Measurements from ENCODE around the gene PRRT1.

The PRRT1 gene

DNA sequence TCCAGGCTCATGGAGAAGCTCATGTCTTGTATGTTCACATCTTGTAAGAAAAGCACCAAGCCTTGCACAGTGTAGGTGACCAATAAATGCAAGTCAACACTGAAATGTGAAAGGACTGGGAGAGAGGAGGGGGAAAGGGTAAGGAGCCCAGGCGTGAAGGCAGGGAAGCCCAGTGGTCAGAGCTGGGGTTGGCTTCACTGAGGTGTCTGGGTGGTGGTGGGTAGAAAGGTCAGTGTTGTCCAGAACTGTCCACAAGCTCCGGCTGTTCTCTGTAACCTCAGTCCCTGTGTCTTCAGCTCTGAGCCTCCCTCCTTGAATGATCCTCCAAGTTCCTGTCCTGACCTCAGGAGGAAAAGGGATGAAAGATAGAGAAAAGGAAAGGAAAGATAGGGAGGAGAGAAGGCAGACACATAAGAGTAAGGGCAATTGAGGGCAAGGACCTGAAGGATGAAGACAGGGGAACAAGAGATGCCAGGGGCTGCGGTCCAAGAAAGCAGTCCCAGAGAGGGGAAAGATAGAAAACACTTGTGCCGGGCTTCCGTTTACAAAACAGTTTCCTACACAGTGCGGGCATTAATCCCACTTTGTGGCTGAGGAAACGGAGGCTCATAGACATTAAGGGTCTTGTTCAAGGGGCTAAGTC lies 40.2 kb downstream of the PRRT1 start:
- Histone ChIP-seq H3K4me2 (ENCODE audit: low read length, poor library complexity, severe bottlenecking) (no peak overlapping the region), H4K8ac (ENCODE audit: low read length) (no peak overlapping the region), H3K9me3 (ENCODE audit: control insufficient read depth, low read length) (no peaks in the 10 kb centered on the region), H3K23ac (ENCODE audit: low read length in 2 of 2) (no peak overlapping the region), H2BK120ac (ENCODE audit: low read depth, low read length) (no peak overlapping the region), H3K27me3 (ENCODE audit: control insufficient read depth in 1 of 2, insufficient read depth in 1 of 2, low read length in 2 of 2) (peaks cover 0 to 44% of the 10 kb centered on the region in 2 experiments), H3K18ac (ENCODE audit: low read depth in 1 of 2, low read length in 2 of 2) (no peak overlapping the region), H4K91ac (ENCODE audit: low read length) (no peak overlapping the region), H3K27ac (ENCODE audit: low read length, poor library complexity, severe bottlenecking) (no peak overlapping the region), H2BK5ac (ENCODE audit: low read depth, low read length, poor library complexity, severe bottlenecking) (no peak overlapping the region), H3K4ac (ENCODE audit: low read depth in 1 of 2, low read length in 2 of 2) (no peak overlapping the region), H3K9ac (ENCODE audit: low read length) (peak overlapping the region; percentile 87), H2AK5ac (ENCODE audit: low read length, severe bottlenecking) (no peak overlapping the region), H2BK15ac (ENCODE audit: low read depth, poor library complexity, severe bottlenecking) (no peak overlapping the region), H2AFZ (ENCODE audit: low read depth, low read length) (no peak overlapping the region), H3K14ac (ENCODE audit: low read length in 2 of 2) (no peak overlapping the region), H3K79me1 (replicated peaks; ENCODE audit: low read length, poor library complexity, severe bottlenecking) (peaks cover 3% of the 10 kb centered on the region), H3K4me1 (ENCODE audit: control insufficient read depth, insufficient read depth, low read depth, low read length) (peaks cover 15% of the 10 kb centered on the region), H2BK12ac (ENCODE audit: low read length in 2 of 2) (no peak overlapping the region), H3K4me3 (ENCODE audit: insufficient read depth in 1 of 2, low read depth in 1 of 2, low read length in 2 of 2) (peak overlapping the region in 1 of 2 experiments; percentile 2), H3K36me3 (ENCODE audit: control insufficient read depth in 1 of 2, insufficient read depth in 2 of 2, low read depth in 1 of 2, low read length in 2 of 2) (peaks cover 18 to 29% of the 10 kb centered on the region in 2 experiments)
- WGBS, result 98% methylated on average over 7 of the region's 7 CpGs
- DNase-seq, result no peak

DNA sequence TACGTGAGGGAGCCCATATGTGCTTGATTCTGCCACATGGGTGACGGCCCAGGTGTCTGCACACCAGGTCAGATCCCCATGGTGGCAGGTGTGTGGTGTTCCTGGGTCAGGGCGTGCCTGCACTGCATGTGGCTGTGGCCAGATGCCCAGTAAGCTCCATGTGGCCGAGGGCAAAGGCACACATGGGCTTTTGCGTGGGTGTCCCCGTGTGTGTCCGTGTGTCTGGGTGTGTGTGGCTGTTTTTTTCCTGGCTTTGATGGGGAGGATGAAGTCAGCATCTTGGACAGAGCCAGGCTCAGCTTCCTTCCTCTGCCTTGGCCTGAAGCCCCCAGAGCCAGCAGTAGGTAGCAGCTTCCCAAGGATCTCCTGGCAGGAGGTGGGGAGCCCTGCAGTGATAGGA lies 41.1 kb downstream of the PRRT1 start:
- Histone ChIP-seq H3K27me3 (ENCODE audit: control insufficient read depth in 1 of 2, insufficient read depth in 1 of 2, low read length in 2 of 2) (peaks cover 0 to 50% of the 10 kb centered on the region in 2 experiments), H3K79me1 (replicated peaks; ENCODE audit: low read length, poor library complexity, severe bottlenecking) (no peaks in the 10 kb centered on the region), H3K18ac (ENCODE audit: low read depth in 1 of 2, low read length in 2 of 2) (no peak overlapping the region), H3K4me2 (ENCODE audit: low read length, poor library complexity, severe bottlenecking) (no peak overlapping the region), H4K91ac (ENCODE audit: low read length) (peak overlapping the region; percentile 75), H3K14ac (ENCODE audit: low read length in 2 of 2) (no peak overlapping the region), H2BK120ac (ENCODE audit: low read depth, low read length) (no peak overlapping the region), H2AK5ac (ENCODE audit: low read length, severe bottlenecking) (no peak overlapping the region), H3K9me3 (ENCODE audit: control insufficient read depth, low read length) (no peaks in the 10 kb centered on the region), H3K36me3 (ENCODE audit: control insufficient read depth in 1 of 2, insufficient read depth in 2 of 2, low read depth in 1 of 2, low read length in 2 of 2) (peaks cover 14 to 21% of the 10 kb centered on the region in 2 experiments), H3K23ac (ENCODE audit: low read length in 2 of 2) (no peak overlapping the region), H2AFZ (ENCODE audit: low read depth, low read length) (no peak overlapping the region), H3K4me3 (ENCODE audit: insufficient read depth in 1 of 2, low read depth in 1 of 2, low read length in 2 of 2) (peak overlapping the region in 1 of 2 experiments; percentile 98), H3K27ac (ENCODE audit: low read length, poor library complexity, severe bottlenecking) (no peak overlapping the region), H2BK12ac (ENCODE audit: low read length in 2 of 2) (peak overlapping the region in 1 of 2 experiments; percentile 11), H3K4ac (ENCODE audit: low read depth in 1 of 2, low read length in 2 of 2) (peak overlapping the region in 1 of 2 experiments; percentile 37), H3K4me1 (ENCODE audit: control insufficient read depth, insufficient read depth, low read depth, low read length) (peaks cover 15% of the 10 kb centered on the region), H3K9ac (ENCODE audit: low read length) (peak overlapping the region; percentile 87), H2BK5ac (ENCODE audit: low read depth, low read length, poor library complexity, severe bottlenecking) (no peak overlapping the region), H4K8ac (ENCODE audit: low read length) (no peak overlapping the region), H2BK15ac (ENCODE audit: low read depth, poor library complexity, severe bottlenecking) (no peak overlapping the region)
- no peak for DNase-seq
- WGBS, result 87% methylated on average over 7 of the region's 7 CpGs

DNA sequence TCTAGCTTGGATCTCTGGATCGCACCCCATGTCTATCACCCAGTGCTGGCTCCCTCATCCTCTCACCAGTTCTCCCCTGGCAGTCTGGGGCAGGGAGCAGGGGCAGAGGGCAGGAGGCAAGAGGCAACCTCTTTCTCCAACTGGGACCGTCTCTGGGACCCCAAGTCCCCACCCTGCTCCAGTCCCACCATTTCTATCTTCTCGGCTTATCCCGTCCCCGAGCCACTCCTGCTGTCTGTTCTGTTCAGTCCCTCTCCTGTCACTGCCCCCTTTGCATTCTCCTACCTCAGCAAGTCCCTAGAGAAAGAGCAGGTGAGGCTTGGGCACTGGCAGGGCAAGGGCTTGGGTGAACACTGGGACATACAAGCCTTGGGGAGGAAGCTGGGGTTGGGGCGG lies 42.0 kb downstream of the PRRT1 start:
- Histone ChIP-seq H3K9me3 (ENCODE audit: control insufficient read depth, low read length) (no peaks in the 10 kb centered on the region), H2BK120ac (ENCODE audit: low read depth, low read length) (no peak overlapping the region), H3K27ac (ENCODE audit: low read length, poor library complexity, severe bottlenecking) (no peak overlapping the region), H4K8ac (ENCODE audit: low read length) (no peak overlapping the region), H3K23ac (ENCODE audit: low read length in 2 of 2) (no peak overlapping the region), H2AK5ac (ENCODE audit: low read length, severe bottlenecking) (no peak overlapping the region), H3K4ac (ENCODE audit: low read depth in 1 of 2, low read length in 2 of 2) (no peak overlapping the region), H3K4me1 (ENCODE audit: control insufficient read depth, insufficient read depth, low read depth, low read length) (peaks cover 12% of the 10 kb centered on the region), H3K36me3 (ENCODE audit: control insufficient read depth in 1 of 2, insufficient read depth in 2 of 2, low read depth in 1 of 2, low read length in 2 of 2) (peaks cover 16 to 18% of the 10 kb centered on the region in 2 experiments), H2BK12ac (ENCODE audit: low read length in 2 of 2) (no peak overlapping the region), H3K14ac (ENCODE audit: low read length in 2 of 2) (no peak overlapping the region), H2BK5ac (ENCODE audit: low read depth, low read length, poor library complexity, severe bottlenecking) (no peak overlapping the region), H3K18ac (ENCODE audit: low read depth in 1 of 2, low read length in 2 of 2) (peak overlapping the region in 1 of 2 experiments; percentile 28), H3K4me3 (ENCODE audit: insufficient read depth in 1 of 2, low read depth in 1 of 2, low read length in 2 of 2) (peak overlapping the region in 1 of 2 experiments; percentile 98), H2BK15ac (ENCODE audit: low read depth, poor library complexity, severe bottlenecking) (no peak overlapping the region), H3K27me3 (ENCODE audit: control insufficient read depth in 1 of 2, insufficient read depth in 1 of 2, low read length in 2 of 2) (peaks cover 0 to 56% of the 10 kb centered on the region in 2 experiments), H3K4me2 (ENCODE audit: low read length, poor library complexity, severe bottlenecking) (no peak overlapping the region), H2AFZ (ENCODE audit: low read depth, low read length) (no peak overlapping the region), H4K91ac (ENCODE audit: low read length) (no peak overlapping the region), H3K79me1 (replicated peaks; ENCODE audit: low read length, poor library complexity, severe bottlenecking) (no peaks in the 10 kb centered on the region), H3K9ac (ENCODE audit: low read length) (peak overlapping the region; percentile 87)
- DNase-seq, result no peak
- WGBS, result 74% methylated on average over 6 of the region's 6 CpGs

DNA sequence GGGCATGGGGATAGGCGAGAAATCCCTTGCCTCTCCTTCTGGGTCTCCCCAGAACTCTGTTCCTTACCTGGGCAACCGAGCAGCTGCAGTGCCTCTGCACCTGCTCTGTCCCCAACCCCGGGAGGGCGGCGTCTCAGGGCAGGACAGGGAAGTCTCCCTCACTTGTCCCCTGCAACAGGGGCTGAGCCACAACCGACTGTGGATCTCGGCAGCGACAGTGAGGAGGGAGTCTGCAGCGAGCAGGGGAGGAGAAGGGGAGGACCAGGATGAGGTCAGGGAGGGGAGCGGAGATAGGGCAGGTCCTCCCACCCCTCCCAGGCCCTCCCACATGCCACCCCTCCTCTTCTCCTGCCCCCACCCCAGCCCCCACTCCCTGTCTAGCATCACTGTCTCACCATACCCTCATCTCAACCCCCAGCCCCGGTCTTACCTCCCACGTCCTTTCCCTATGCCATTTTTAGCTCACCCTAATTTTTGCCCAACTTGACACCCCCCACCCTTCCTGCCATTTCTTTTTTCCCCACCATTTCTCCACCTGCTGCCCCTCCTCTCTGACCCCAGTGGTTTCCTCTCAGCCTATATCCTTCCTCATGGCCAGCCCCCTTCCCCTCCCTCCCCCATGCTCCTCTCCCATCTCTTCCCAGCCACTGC lies 42.5 kb downstream of the PRRT1 start, which contains the start of gene TNXB:
Gene TNXB, minus strand, starts transcription at position 225 of the 651 bp plus-strand sequence. CDS start 11,140 bp downstream, outside the sequence.
- H3K27me3 ChIP-seq (ENCODE audit: control insufficient read depth in 1 of 2, insufficient read depth in 1 of 2, low read length in 2 of 2), result peaks cover 0 to 62% of the 10 kb centered on the region in 2 experiments
- 30% methylated on average over 7 of the region's 12 CpGs for WGBS

More for the DNA sequence above, 42.5 kb downstream of the PRRT1 start, which contains the start of gene TNXB:
- Histone ChIP-seq H2BK5ac (ENCODE audit: low read depth, low read length, poor library complexity, severe bottlenecking) (no peak within 1 kb of the TSS), H3K9me3 (ENCODE audit: control insufficient read depth, low read length) (no peaks in the 10 kb centered on the region), H3K4me1 (ENCODE audit: control insufficient read depth, insufficient read depth, low read depth, low read length) (peaks cover 11% of the 10 kb centered on the region), H2BK15ac (ENCODE audit: low read depth, poor library complexity, severe bottlenecking) (peak within 1 kb of the TSS; percentile 33), H3K23ac (ENCODE audit: low read length in 2 of 2) (no peak within 1 kb of the TSS), H3K18ac (ENCODE audit: low read depth in 1 of 2, low read length in 2 of 2) (peak within 1 kb of the TSS; percentile 56 to 76), H3K36me3 (ENCODE audit: control insufficient read depth in 1 of 2, insufficient read depth in 2 of 2, low read depth in 1 of 2, low read length in 2 of 2) (peaks cover 14 to 22% of the 10 kb centered on the region in 2 experiments), H3K9ac (ENCODE audit: low read length) (peak within 1 kb of the TSS; percentile 97), H3K14ac (ENCODE audit: low read length in 2 of 2) (no peak within 1 kb of the TSS), H3K4me2 (ENCODE audit: low read length, poor library complexity, severe bottlenecking) (no peak within 1 kb of the TSS), H3K4me3 (ENCODE audit: insufficient read depth in 1 of 2, low read depth in 1 of 2, low read length in 2 of 2) (peak within 1 kb of the TSS in 1 of 2 experiments; percentile 98), H4K91ac (ENCODE audit: low read length) (peak within 1 kb of the TSS; percentile 66), H3K27ac (ENCODE audit: low read length, poor library complexity, severe bottlenecking) (no peak within 1 kb of the TSS), H2AFZ (ENCODE audit: low read depth, low read length) (no peak within 1 kb of the TSS), H2AK5ac (ENCODE audit: low read length, severe bottlenecking) (no peak within 1 kb of the TSS), H3K4ac (ENCODE audit: low read depth in 1 of 2, low read length in 2 of 2) (peak within 1 kb of the TSS; percentile 42 to 75), H3K79me1 (replicated peaks; ENCODE audit: low read length, poor library complexity, severe bottlenecking) (no peaks in the 10 kb centered on the region), H2BK12ac (ENCODE audit: low read length in 2 of 2) (peak within 1 kb of the TSS; percentile 56 to 90), H4K8ac (ENCODE audit: low read length) (peak within 1 kb of the TSS; percentile 54), H2BK120ac (ENCODE audit: low read depth, low read length) (no peak within 1 kb of the TSS)
- DNase-seq, result no peak

Data from mesenchymal stem cell (in vitro differentiated cells and primary cell).